Neuronal stem cell (in vitro differentiated cells): ENCODE results near the gene WNT9A. TPM values are rescaled to one million over a fixed set of nuclear protein-coding genes. Genes with fewer than 3 reads are reported as not detected.

Experiments
- DNase-seq: peaks from one replicate; pipeline ENCODE4 v3.0.0-alpha.2; 2013; ENCODE audit warnings: low spot score
- H2AFZ ChIP-seq: one replicate; pipeline ENCODE4 v1.6.1; 2013; ENCODE audit warnings: mild to moderate bottlenecking, low read length, inconsistent platforms
- H2AK5ac ChIP-seq: 2 replicates; pipeline ENCODE4 v1.6.1; 2013; ENCODE audit warnings: low read depth, mild to moderate bottlenecking, inconsistent platforms, low read length, moderate library complexity, mixed read lengths
- H2BK120ac ChIP-seq: 2 replicates; pipeline ENCODE4 v1.6.1; 2013; ENCODE audit warnings: low read depth, mild to moderate bottlenecking, inconsistent platforms, low read length, moderate library complexity, mixed read lengths
- H2BK12ac ChIP-seq: one replicate; pipeline ENCODE4 v1.6.1; 2013; ENCODE audit warnings: low read length, inconsistent platforms
- H2BK15ac ChIP-seq: 2 replicates; pipeline ENCODE4 v1.6.1; 2013; ENCODE audit warnings: mild to moderate bottlenecking, low read length, inconsistent platforms, mixed read lengths
- H2BK5ac ChIP-seq: one replicate; pipeline ENCODE4 v1.6.1; 2013; ENCODE audit warnings: inconsistent platforms, mild to moderate bottlenecking, low read length, moderate library complexity
- H3K14ac ChIP-seq: one replicate; pipeline ENCODE4 v1.6.1; 2013; ENCODE audit warnings: low read length, inconsistent platforms
- H3K18ac ChIP-seq: 2 replicates; pipeline ENCODE4 v1.6.1; 2013; ENCODE audit warnings: low read length, inconsistent platforms
- H3K23ac ChIP-seq: 2 replicates; pipeline ENCODE4 v1.6.1; 2013; ENCODE audit warnings: low read depth, mild to moderate bottlenecking, mixed read lengths, low read length, inconsistent platforms; ENCODE audit not compliant: poor library complexity
- H3K27ac ChIP-seq: replicated peaks from 3 replicates; pipeline ENCODE4 v1.5.1; 2013; ENCODE audit warnings: low read length, inconsistent platforms
- H3K27me3 ChIP-seq, 3 experiments: 2 replicates each; pipeline ENCODE4 v1.6.1; 2013; ENCODE audit warnings: low read length in 3 of 3, mild to moderate bottlenecking in 2 of 3, inconsistent platforms in 1 of 3, low read depth in 1 of 3, mixed read lengths in 1 of 3, moderate library complexity in 1 of 3; ENCODE audit not compliant: control insufficient read depth in 3 of 3, insufficient read depth in 3 of 3
- H3K36me3 ChIP-seq, 2 donors: replicated peaks in 1 of 2; 2 replicates each; pipeline ENCODE4 v1.6.1; 2013; ENCODE audit warnings: low read length in 2 of 2; ENCODE audit not compliant: control insufficient read depth in 2 of 2, insufficient read depth in 2 of 2
- H3K4ac ChIP-seq: 2 replicates; pipeline ENCODE4 v1.6.1; 2013; ENCODE audit warnings: inconsistent platforms, mild to moderate bottlenecking, low read length, moderate library complexity
- H3K4me1 ChIP-seq, 2 donors: 1 replicate in 1 of 2; 2 replicates in 1 of 2; pipeline ENCODE4 v1.6.1; 2013; ENCODE audit warnings: low read length in 2 of 2, low read depth in 1 of 2; ENCODE audit not compliant: control insufficient read depth in 2 of 2, insufficient read depth in 1 of 2
- H3K4me2 ChIP-seq: one replicate; pipeline ENCODE4 v1.6.1; 2013; ENCODE audit warnings: mild to moderate bottlenecking, low read length, inconsistent platforms; ENCODE audit not compliant: insufficient read depth, poor library complexity, severe bottlenecking
- H3K4me3 ChIP-seq, 2 donors: 2 replicates each; pipeline ENCODE4 v1.5.1; 2013; ENCODE audit warnings: low read length in 2 of 2, mild to moderate bottlenecking in 2 of 2, inconsistent platforms in 1 of 2, moderate library complexity in 1 of 2
- H3K79me1 ChIP-seq: one replicate; pipeline ENCODE4 v1.6.1; 2013; ENCODE audit warnings: low read depth, mild to moderate bottlenecking, inconsistent platforms, low read length, moderate library complexity
- H3K9ac ChIP-seq: one replicate; pipeline ENCODE4 v1.6.1; 2013; ENCODE audit warnings: mild to moderate bottlenecking, low read depth, low read length, inconsistent platforms; ENCODE audit not compliant: poor library complexity
- H3K9me3 ChIP-seq, 2 donors: replicated peaks in 1 of 2; 2 replicates each; pipeline versions ENCODE3 to v1.6.1; 2013; ENCODE audit warnings: low read length in 2 of 2, mild to moderate bottlenecking in 2 of 2, inconsistent platforms in 1 of 2, low read depth in 1 of 2, mixed read lengths in 1 of 2, moderate library complexity in 1 of 2; ENCODE audit not compliant: control insufficient read depth in 2 of 2, insufficient read depth in 1 of 2
- H4K8ac ChIP-seq: one replicate; pipeline ENCODE4 v1.6.1; 2013; ENCODE audit warnings: low read depth, mild to moderate bottlenecking, inconsistent platforms, low read length, moderate library complexity
- H4K91ac ChIP-seq: one replicate; pipeline ENCODE4 v1.6.1; 2013; ENCODE audit warnings: low read length, low read depth, mild to moderate bottlenecking, inconsistent platforms; ENCODE audit not compliant: poor library complexity
- WGBS, 2 donors: extraction: QIAGEN DNeasy Blood & Tissue Kit; methylation state at CpG; one replicate each; pipeline ENCODE4 v1.1.7; 2013; ENCODE audit warnings: missing lambda C conversion rate in 2 of 2, mixed read lengths in 1 of 2; ENCODE audit not compliant: insufficient read length in 2 of 2, insufficient replicate concordance in 1 of 2; ENCODE audit errors: extremely low coverage in 2 of 2; 5-methylcytosine and 5-hydroxymethylcytosine counted together
- small RNA-seq: library from polyadenylated mRNA; stranded (forward); fragments of <200 nt; extraction: miRNeasy Mini kit (QIAGEN cat#:217004); gene quantifications from one replicate; pipeline ENCODE3, GENCODE V24; 2013; ENCODE audit not compliant: insufficient read depth

WNT9A gene

DNA sequence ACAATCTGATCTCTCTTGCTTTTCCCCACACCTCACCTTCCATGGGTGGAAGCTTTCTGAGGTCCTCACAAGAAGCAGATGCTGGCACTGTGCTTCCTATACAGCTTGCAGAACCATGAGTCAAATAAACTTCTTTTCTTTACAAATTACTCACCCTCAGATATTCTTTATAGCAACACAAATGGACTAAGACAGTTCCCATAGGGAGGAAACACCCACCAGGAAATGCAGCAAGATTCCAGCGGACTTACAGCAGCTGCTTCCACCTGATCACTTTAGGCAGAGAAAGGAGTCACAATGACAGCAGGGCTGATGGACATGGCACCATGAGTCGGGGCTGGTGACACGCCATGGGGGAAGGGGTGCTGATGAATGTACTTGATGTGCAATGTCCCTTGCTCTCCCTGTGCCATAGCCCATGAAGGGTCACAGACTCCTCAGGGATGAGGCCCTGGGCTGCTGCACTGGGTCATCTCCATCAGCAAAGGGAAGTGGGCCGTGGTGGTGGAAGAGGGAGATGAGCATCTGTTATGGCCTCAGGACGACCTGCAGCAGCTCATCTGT is 78.4 kb downstream of the WNT9A start:
- Histone ChIP-seq H2BK12ac (no peak overlapping the region), H2BK120ac (no peak overlapping the region), H3K14ac (no peak overlapping the region)

More for the DNA sequence above, 78.4 kb downstream of the WNT9A start:
- Histone ChIP-seq H3K23ac (no peak overlapping the region), H3K27ac (no peak overlapping the region), H3K36me3 (no peaks in the 10 kb centered on the region), H3K27me3 (no peaks in the 10 kb centered on the region), H3K4me3 (no peak overlapping the region), H3K4ac (no peak overlapping the region), H2AFZ (no peak overlapping the region), H2BK15ac (no peak overlapping the region), H3K9me3 (peaks cover 0 to 5% of the 10 kb centered on the region in 2 donors), H3K9ac (no peak overlapping the region), H4K8ac (no peak overlapping the region), H3K18ac (no peak overlapping the region), H3K79me1 (no peaks in the 10 kb centered on the region), H2BK5ac (no peak overlapping the region), H2AK5ac (no peak overlapping the region), H3K4me2 (no peak overlapping the region), H4K91ac (no peak overlapping the region), H3K4me1 (no peaks in the 10 kb centered on the region)
- WGBS, 2 donors = no CpG with 5 or more reads among the region's 5 CpGs
- DNase-seq = no peak

Small RNAs within 50 kb of the gene (small RNA-seq; reads per million reads assigned to genes)
- gene MIR5008 (not detected), gene SEPT14P17 (not detected)
